A549 (cell line): ENCODE data around the gene MARF1. TPM values are rescaled to one million over a fixed set of nuclear protein-coding genes. Genes with fewer than 3 reads are reported as not detected.

Source experiments
- ATAC-seq, 2 experiments: fragments of 200-7000 bp in 1 of 2; fragments of >200 bp in 1 of 2; cut with Nextera tagmentation in 1 of 2; cut with Tn5 transposase in 1 of 2; 3 replicates each; pipeline versions ENCODE4 v1.8.0 to v1.9.1; 2018 to 2020; ENCODE audit warnings: mild to moderate bottlenecking in 1 of 2, moderate library complexity in 1 of 2
- CTCF ChIA-PET: fragments of 300-600 bp; sonication (Branson Sonifier 250); formaldehyde crosslinking; extraction: SDS; loops from one replicate; lab custom pipeline; 2021; ENCODE audit warnings: antibody characterized with exemption, inconsistent platforms; lab: Yijun Ruan, JAX
- POLR2A ChIA-PET: fragments of 350-600 bp; formaldehyde crosslinking; extraction: SDS; loops from one replicate; lab custom pipeline; 2021; ENCODE audit warnings: antibody characterized with exemption, inconsistent platforms; lab: Yijun Ruan, JAX
- DNase-seq, 2 experiments: peaks; one replicate each; pipeline versions ENCODE4 v3.0.0 to v3.0.0-alpha.2; 2011 to 2016; ENCODE audit warnings: low read depth in 1 of 2, low spot score in 1 of 2
- FAIRE-seq: peaks from 2 replicates; lab custom pipeline; 2011; peaks lifted over from hg19 to GRCh38; lab: Jason Lieb, UNC
- H3K27ac ChIP-seq, 2 experiments: fragments of >200 bp; sonication (Bioruptor Twin); formaldehyde crosslinking; 3 replicates each; pipeline ENCODE4 v1.5.1; 2016 to 2017
- H3K4me1 ChIP-seq: fragments of >200 bp; sonication (Bioruptor Twin); formaldehyde crosslinking; 3 replicates; pipeline ENCODE4 v1.6.1; 2016
- H3K4me2 ChIP-seq: fragments of >200 bp; sonication (Bioruptor Twin); formaldehyde crosslinking; 3 replicates; pipeline ENCODE4 v1.6.1; 2016
- H3K4me3 ChIP-seq: fragments of >200 bp; sonication (Bioruptor Twin); formaldehyde crosslinking; 3 replicates; pipeline ENCODE4 v1.5.1; 2016
- H3K9me3 ChIP-seq: fragments of >200 bp; sonication (Bioruptor Twin); formaldehyde crosslinking; 3 replicates; pipeline ENCODE4 v1.6.1; 2016
- BHLHE40 ChIP-seq: IDR thresholded peaks from 2 replicates; pipeline ENCODE4 v1.6.1; 2012; ENCODE audit warnings: low read depth, low read length, inconsistent platforms
- CEBPB ChIP-seq, 2 experiments: fragments of >200 bp in 1 of 2; sonication (Bioruptor Twin) in 1 of 2; formaldehyde crosslinking in 1 of 2; IDR thresholded peaks; 2 replicates each; pipeline ENCODE4 v1.6.1; 2012 to 2016
- CHD4 ChIP-seq: fragments of 200-600 bp; sonication (generic); IDR thresholded peaks from 2 replicates; pipeline ENCODE4 v1.6.1; 2016; ENCODE audit warnings: antibody characterized with exemption, mild to moderate bottlenecking, borderline replicate concordance
- ESRRA ChIP-seq: fragments of 150-350 bp; IDR thresholded peaks from 2 replicates; pipeline ENCODE4 v1.6.1; 2014; ENCODE audit warnings: mild to moderate bottlenecking, low read length, borderline replicate concordance
- FOSB ChIP-seq: fragments of 250-450 bp; sonication (Bioruptor Pico); IDR thresholded peaks from 2 replicates; pipeline ENCODE4 v1.5.0; 2020; ENCODE audit warnings: mild to moderate bottlenecking, moderate library complexity
- GATA3 ChIP-seq: IDR thresholded peaks from 2 replicates; pipeline ENCODE4 v1.6.1; 2012; ENCODE audit warnings: borderline replicate concordance
- HEYL ChIP-seq: fragments of 250-450 bp; sonication (Bioruptor Pico); IDR thresholded peaks from 2 replicates; pipeline ENCODE4 v1.8.0; 2021; ENCODE audit warnings: mild to moderate bottlenecking, moderate library complexity
- HOXB13 ChIP-seq: fragments of 250-450 bp; sonication (Bioruptor Pico); IDR thresholded peaks from 2 replicates; pipeline ENCODE4 v1.5.0; 2020; ENCODE audit warnings: low read depth, mild to moderate bottlenecking, moderate library complexity
- HOXB5 ChIP-seq: fragments of 250-450 bp; sonication (Bioruptor Pico); IDR thresholded peaks from 2 replicates; pipeline ENCODE4 v1.5.0; 2020; ENCODE audit warnings: mild to moderate bottlenecking, moderate library complexity
- KDM5A ChIP-seq: fragments of 200-600 bp; sonication (generic); IDR thresholded peaks from 2 replicates; pipeline ENCODE4 v1.6.1; 2016; ENCODE audit warnings: antibody characterized with exemption, mild to moderate bottlenecking
- MAZ ChIP-seq: fragments of 150-350 bp; IDR thresholded peaks from 2 replicates; pipeline ENCODE4 v1.6.1; 2014; ENCODE audit warnings: antibody characterized with exemption, low read depth, low read length, borderline replicate concordance
- NPAS2 ChIP-seq: fragments of 250-450 bp; sonication (Bioruptor Pico); IDR thresholded peaks from 2 replicates; pipeline ENCODE4 v1.8.0; 2022; ENCODE audit warnings: mild to moderate bottlenecking, moderate library complexity, borderline replicate concordance
- POLR2AphosphoS2 ChIP-seq: conservative IDR thresholded peaks from 2 replicates; pipeline ENCODE4 v1.6.1; 2012; ENCODE audit warnings: low read length, improper control_type of control experiment, inconsistent platforms
- RAD21 ChIP-seq, 2 experiments: fragments of >200 bp in 1 of 2; sonication (Bioruptor Twin) in 1 of 2; formaldehyde crosslinking in 1 of 2; IDR thresholded peaks in 1 of 2; conservative IDR thresholded peaks in 1 of 2; 2 replicates in 1 of 2; 3 replicates in 1 of 2; pipeline ENCODE4 v1.6.1; 2012 to 2018; ENCODE audit warnings: inconsistent platforms in 1 of 2
- RCOR1 ChIP-seq: fragments of 150-350 bp; IDR thresholded peaks from 2 replicates; pipeline ENCODE4 v1.6.1; 2014; ENCODE audit warnings: antibody characterized with exemption, low read length, low read depth
- RFX5 ChIP-seq: fragments of 450-650 bp; IDR thresholded peaks from 2 replicates; pipeline ENCODE4 v1.7.1; 2014; ENCODE audit warnings: antibody characterized with exemption, mild to moderate bottlenecking, moderate library complexity
- SMC3 ChIP-seq: fragments of >200 bp; sonication (Bioruptor Twin); formaldehyde crosslinking; IDR thresholded peaks from 3 replicates; pipeline ENCODE4 v1.6.1; 2018; ENCODE audit warnings: inconsistent platforms
- TFCP2L1 ChIP-seq: fragments of 250-450 bp; sonication (Bioruptor Pico); IDR thresholded peaks from 2 replicates; pipeline ENCODE4 v1.5.0; 2021; ENCODE audit warnings: mild to moderate bottlenecking
- TP53 ChIP-seq: fragments of 250-450 bp; sonication (Bioruptor Pico); IDR thresholded peaks from 2 replicates; pipeline ENCODE4 v1.5.0; 2021; ENCODE audit warnings: mild to moderate bottlenecking, moderate library complexity
- ZC3H11A ChIP-seq: fragments of 450-650 bp; IDR thresholded peaks from 2 replicates; pipeline ENCODE4 v1.6.1; 2014; ENCODE audit warnings: antibody characterized with exemption, mild to moderate bottlenecking
- ZFP36 ChIP-seq: fragments of 450-650 bp; IDR thresholded peaks from 2 replicates; pipeline ENCODE4 v1.6.1; 2014; ENCODE audit warnings: borderline replicate concordance; ENCODE audit not compliant: partially characterized antibody
- ZNF302 ChIP-seq: fragments of 250-450 bp; sonication (Bioruptor Pico); IDR thresholded peaks from 2 replicates; pipeline ENCODE4 v1.9.0; 2021; ENCODE audit warnings: inconsistent platforms, mild to moderate bottlenecking, moderate library complexity
- ZSCAN20 ChIP-seq: fragments of 250-450 bp; sonication (Bioruptor Pico); IDR thresholded peaks from 2 replicates; pipeline ENCODE4 v1.8.0; 2022; ENCODE audit warnings: mild to moderate bottlenecking, moderate library complexity
- WGBS: methylation state at CpG from one replicate; pipeline ENCODE4 v1.1.6; 2017; ENCODE audit errors: missing lambda C conversion rate; 5-methylcytosine and 5-hydroxymethylcytosine counted together
- polyA plus RNA-seq, 4 experiments: library from polyadenylated mRNA; depleted of rRNA in 3 of 4; stranded (reverse); fragments of >200 nt; fragmentation: RNase III in 1 of 4; extraction: RNeasy Plus Mini Kit Qiagen cat#74134 plus additional on column Dnase treatment in 1 of 4; gene quantifications; 2 replicates in 3 of 4; 3 replicates in 1 of 4; pipeline ENCODE4 v1.2.3, GENCODE V29; 2011 to 2017
- TF ChIP-seq, protein P1 (sequence below): fragments of >200 bp; sonication (Bioruptor Twin); formaldehyde crosslinking; IDR thresholded peaks from 3 replicates; pipeline ENCODE4 v1.6.1; 2016
- TF ChIP-seq, protein P2 (sequence below): fragments of >200 bp; sonication (Bioruptor Twin); formaldehyde crosslinking; IDR thresholded peaks from 2 replicates; pipeline ENCODE4 v1.6.1; 2016
- TF ChIP-seq, protein P3 (sequence below): fragments of 450-650 bp; IDR thresholded peaks from 2 replicates; pipeline ENCODE4 v1.6.1; 2014; ENCODE audit warnings: antibody characterized with exemption
- TF ChIP-seq, protein P4 (sequence below): IDR thresholded peaks from 2 replicates; pipeline ENCODE4 v1.6.1; 2012
- TF ChIP-seq, protein P5 (sequence below): fragments of 200-600 bp; sonication (generic); IDR thresholded peaks from 2 replicates; pipeline ENCODE4 v1.6.1; 2016; ENCODE audit warnings: antibody characterized with exemption, mild to moderate bottlenecking, moderate library complexity

Gene MARF1
- polyA plus RNA-seq, 2 of the 4 experiments (the other 2 are of a cell fraction): 11.6 to 28.2 TPM

DNA sequence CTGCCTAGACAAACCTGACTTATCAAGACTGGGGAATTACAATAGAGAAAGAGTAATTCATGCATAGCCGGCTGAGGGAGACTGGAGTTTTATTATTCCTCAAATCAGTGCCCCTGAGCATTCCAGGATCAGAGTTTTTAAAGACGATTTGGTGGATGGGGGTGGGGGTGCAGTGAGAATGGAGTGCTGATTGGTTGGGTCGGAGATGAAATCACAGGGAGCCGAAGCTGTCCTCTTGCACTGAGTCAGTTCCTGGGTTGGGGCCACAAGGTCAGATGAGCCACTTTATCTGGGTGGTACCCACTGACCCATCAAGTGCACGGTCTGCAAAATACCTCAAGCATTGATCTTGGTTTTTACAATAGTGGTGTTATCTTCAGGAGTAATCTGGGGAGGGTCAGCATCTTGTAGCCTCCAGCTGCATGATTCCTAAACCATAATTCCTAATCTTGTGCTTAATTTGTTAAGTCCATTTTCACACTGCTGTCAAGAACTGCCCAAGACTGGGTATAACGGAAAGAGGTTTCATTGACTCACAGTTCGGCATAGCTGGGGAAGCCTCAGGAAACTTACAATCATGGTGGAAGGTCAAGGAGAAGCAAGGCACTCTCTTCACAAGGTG is 69.6 kb downstream of the MARF1 start:
- peaks cover 43% of the 10 kb centered on the region for H3K4me1 ChIP-seq
- 88% methylated on average over 7 of the region's 7 CpGs for WGBS
- DNase-seq (no peak), ATAC-seq (no peak), FAIRE-seq (no peak)
- H3K4me3 ChIP-seq: no peak overlapping the region
- H3K27ac ChIP-seq: peak overlapping the region; percentile 50 to 65
- ChIA-PET CTCF (no interaction called here), POLR2A (interaction anchor here (0.9 kb wide), 1 partner anchor 70 kb away, joined by 3 read pairs; the partner anchor contains the start of gene MARF1)
- no peaks in the 10 kb centered on the region for H3K9me3 ChIP-seq
- H3K4me2 ChIP-seq: peak overlapping the region; percentile 62
- no peak for TF ChIP-seq ZNF302 (CRISPR knock-in tag)
- no peak for TF ChIP-seq ZSCAN20 (CRISPR knock-in tag)
- no peak for TF ChIP-seq MAZ
- no peak for TF ChIP-seq CHD4
- no peak for TF ChIP-seq POLR2AphosphoS2
- TF ChIP-seq KDM5A: no peak
- no peak for TF ChIP-seq NPAS2 (CRISPR knock-in tag)
- no peak for TF ChIP-seq RCOR1

DNA sequence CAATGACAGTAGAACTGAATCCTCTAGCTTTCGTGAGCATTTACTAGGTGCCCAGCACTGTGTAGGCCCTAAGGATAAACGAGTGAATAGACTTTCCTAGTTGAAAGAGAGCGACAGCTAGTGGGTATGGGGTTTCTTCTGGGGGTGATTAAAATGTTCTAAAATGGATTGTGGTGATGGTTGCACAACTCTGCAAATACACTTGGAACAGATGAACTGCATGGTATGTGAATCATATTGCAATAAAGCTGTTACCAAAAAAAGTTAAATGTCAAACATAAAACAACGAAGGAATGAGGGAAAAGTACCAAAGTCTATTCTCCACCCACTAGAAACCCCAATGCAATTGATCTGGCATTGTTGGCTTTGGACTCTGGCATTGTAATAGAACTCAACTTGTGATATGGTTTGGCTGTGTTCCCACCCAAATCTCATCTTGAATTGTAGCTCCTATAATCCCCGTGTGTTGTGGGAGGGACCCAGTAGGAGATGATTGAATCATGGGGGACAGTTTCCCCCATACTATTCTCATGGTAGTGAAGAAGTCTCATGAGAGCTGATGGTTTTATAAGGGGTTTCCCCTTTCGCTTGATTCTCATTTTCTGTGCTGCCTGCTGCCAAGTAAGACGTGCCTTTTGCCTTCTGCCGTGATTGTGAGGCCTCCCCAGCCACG is 70.5 kb downstream of the MARF1 start:
- WGBS: 46% methylated on average over 9 of the region's 9 CpGs
- peak in 1 of 2 experiments; percentile 43; a peak in 3 of 6 replicates for ATAC-seq
- peak overlapping the region; percentile 62 for H3K4me2 ChIP-seq
- no peaks in the 10 kb centered on the region for H3K9me3 ChIP-seq
- CTCF ChIA-PET: interaction anchor here (0.6 to 1.8 kb wide), 7 partner anchors 9 to 148 kb away, joined by 3 to 7 read pairs (median 3); no protein-coding TSS in a partner anchor
- DNase-seq: no peak
- H3K4me3 ChIP-seq: no peak overlapping the region
- peaks cover 43% of the 10 kb centered on the region for H3K4me1 ChIP-seq
- POLR2A ChIA-PET: interaction anchor here (0.9 kb wide), 1 partner anchor 71 kb away, joined by 3 read pairs; the partner anchor contains the start of gene MARF1
- FAIRE-seq: no peak
- peak overlapping the region; percentile 68 to 69 for H3K27ac ChIP-seq
- TF ChIP-seq RFX5 (no peak), TFCP2L1 (CRISPR knock-in tag) (no peak), ZSCAN20 (CRISPR knock-in tag) (no peak), ZFP36 (no peak), SMC3 (no peak; the same call in 2 of the 3 replicates), HEYL (CRISPR knock-in tag) (no peak), ZC3H11A (no peak), RCOR1 (no peak), BHLHE40 (no peak), CHD4 (no peak), TP53 (no peak), MAZ (no peak), HOXB13 (CRISPR knock-in tag) (no peak), RAD21 (conservative IDR thresholded peaks at IDR 0.05 in 1 of 2, IDR thresholded peaks at IDR 0.05 in 1 of 2) (no peak; a peak in 1 of 5 replicates), GATA3 (no peak), HOXB5 (no peak), CEBPB (IDR thresholded peaks at IDR 0.05) (peak; percentile 78 to 92), ESRRA (no peak), FOSB (CRISPR knock-in tag) (no peak)
- TF ChIP-seq, protein P1, sequence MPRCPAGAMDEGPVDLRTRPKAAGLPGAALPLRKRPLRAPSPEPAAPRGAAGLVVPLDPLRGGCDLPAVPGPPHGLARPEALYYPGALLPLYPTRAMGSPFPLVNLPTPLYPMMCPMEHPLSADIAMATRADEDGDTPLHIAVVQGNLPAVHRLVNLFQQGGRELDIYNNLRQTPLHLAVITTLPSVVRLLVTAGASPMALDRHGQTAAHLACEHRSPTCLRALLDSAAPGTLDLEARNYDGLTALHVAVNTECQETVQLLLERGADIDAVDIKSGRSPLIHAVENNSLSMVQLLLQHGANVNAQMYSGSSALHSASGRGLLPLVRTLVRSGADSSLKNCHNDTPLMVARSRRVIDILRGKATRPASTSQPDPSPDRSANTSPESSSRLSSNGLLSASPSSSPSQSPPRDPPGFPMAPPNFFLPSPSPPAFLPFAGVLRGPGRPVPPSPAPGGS: 0 out of 3 replicates have a peak, but pooled peaks have one; percentile 35
- TF ChIP-seq, protein P2, sequence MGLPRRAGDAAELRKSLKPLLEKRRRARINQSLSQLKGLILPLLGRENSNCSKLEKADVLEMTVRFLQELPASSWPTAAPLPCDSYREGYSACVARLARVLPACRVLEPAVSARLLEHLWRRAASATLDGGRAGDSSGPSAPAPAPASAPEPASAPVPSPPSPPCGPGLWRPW: 0 out of 2 replicates have a peak, but pooled peaks have one; percentile 22
- TF ChIP-seq, protein P3, sequence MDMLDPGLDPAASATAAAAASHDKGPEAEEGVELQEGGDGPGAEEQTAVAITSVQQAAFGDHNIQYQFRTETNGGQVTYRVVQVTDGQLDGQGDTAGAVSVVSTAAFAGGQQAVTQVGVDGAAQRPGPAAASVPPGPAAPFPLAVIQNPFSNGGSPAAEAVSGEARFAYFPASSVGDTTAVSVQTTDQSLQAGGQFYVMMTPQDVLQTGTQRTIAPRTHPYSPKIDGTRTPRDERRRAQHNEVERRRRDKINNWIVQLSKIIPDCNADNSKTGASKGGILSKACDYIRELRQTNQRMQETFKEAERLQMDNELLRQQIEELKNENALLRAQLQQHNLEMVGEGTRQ: no peak
- TF ChIP-seq, protein P4, sequence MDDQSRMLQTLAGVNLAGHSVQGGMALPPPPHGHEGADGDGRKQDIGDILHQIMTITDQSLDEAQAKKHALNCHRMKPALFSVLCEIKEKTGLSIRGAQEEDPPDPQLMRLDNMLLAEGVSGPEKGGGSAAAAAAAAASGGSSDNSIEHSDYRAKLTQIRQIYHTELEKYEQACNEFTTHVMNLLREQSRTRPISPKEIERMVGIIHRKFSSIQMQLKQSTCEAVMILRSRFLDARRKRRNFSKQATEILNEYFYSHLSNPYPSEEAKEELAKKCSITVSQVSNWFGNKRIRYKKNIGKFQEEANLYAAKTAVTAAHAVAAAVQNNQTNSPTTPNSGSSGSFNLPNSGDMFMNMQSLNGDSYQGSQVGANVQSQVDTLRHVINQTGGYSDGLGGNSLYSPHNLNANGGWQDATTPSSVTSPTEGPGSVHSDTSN: no peak
- TF ChIP-seq, protein P5, sequence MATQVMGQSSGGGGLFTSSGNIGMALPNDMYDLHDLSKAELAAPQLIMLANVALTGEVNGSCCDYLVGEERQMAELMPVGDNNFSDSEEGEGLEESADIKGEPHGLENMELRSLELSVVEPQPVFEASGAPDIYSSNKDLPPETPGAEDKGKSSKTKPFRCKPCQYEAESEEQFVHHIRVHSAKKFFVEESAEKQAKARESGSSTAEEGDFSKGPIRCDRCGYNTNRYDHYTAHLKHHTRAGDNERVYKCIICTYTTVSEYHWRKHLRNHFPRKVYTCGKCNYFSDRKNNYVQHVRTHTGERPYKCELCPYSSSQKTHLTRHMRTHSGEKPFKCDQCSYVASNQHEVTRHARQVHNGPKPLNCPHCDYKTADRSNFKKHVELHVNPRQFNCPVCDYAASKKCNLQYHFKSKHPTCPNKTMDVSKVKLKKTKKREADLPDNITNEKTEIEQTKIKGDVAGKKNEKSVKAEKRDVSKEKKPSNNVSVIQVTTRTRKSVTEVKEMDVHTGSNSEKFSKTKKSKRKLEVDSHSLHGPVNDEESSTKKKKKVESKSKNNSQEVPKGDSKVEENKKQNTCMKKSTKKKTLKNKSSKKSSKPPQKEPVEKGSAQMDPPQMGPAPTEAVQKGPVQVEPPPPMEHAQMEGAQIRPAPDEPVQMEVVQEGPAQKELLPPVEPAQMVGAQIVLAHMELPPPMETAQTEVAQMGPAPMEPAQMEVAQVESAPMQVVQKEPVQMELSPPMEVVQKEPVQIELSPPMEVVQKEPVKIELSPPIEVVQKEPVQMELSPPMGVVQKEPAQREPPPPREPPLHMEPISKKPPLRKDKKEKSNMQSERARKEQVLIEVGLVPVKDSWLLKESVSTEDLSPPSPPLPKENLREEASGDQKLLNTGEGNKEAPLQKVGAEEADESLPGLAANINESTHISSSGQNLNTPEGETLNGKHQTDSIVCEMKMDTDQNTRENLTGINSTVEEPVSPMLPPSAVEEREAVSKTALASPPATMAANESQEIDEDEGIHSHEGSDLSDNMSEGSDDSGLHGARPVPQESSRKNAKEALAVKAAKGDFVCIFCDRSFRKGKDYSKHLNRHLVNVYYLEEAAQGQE: no peak
